ENCODE data around the gene GPR146.

DNA sequence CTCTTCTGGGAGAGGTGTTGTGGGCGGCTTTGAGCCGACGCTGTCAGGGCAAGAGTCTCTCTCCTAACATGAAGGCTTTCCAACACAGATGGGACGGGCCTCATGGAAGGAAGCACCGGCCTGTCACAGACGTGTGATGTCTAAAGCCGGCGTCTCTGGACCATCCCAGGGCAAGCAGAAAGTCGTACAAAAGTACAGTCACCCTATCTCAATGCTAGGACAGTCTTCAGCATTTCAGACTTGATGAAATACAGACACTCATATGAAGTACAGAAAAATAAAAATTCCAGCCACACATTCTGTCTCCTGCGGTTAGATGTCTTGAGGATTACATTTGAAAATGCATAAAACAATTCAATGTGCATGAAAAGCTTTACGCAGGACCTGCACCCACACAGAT lies 30.8 kb upstream of the GPR146 start:
- TF ChIP-seq, protein P1, sequence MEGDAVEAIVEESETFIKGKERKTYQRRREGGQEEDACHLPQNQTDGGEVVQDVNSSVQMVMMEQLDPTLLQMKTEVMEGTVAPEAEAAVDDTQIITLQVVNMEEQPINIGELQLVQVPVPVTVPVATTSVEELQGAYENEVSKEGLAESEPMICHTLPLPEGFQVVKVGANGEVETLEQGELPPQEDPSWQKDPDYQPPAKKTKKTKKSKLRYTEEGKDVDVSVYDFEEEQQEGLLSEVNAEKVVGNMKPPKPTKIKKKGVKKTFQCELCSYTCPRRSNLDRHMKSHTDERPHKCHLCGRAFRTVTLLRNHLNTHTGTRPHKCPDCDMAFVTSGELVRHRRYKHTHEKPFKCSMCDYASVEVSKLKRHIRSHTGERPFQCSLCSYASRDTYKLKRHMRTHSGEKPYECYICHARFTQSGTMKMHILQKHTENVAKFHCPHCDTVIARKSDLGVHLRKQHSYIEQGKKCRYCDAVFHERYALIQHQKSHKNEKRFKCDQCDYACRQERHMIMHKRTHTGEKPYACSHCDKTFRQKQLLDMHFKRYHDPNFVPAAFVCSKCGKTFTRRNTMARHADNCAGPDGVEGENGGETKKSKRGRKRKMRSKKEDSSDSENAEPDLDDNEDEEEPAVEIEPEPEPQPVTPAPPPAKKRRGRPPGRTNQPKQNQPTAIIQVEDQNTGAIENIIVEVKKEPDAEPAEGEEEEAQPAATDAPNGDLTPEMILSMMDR (IDR thresholded peaks at IDR 0.05): no peak
- TF ChIP-seq POLR2AphosphoS5 (IDR thresholded peaks at IDR 0.05; ENCODE audit: insufficient read depth in 1 of 2, low read depth in 1 of 2) (no peak), POLR2A (IDR thresholded peaks at IDR 0.05) (no peak)
